ENCODE results near the gene CCL1. TPM values are rescaled to one million over a fixed set of nuclear protein-coding genes. Genes with fewer than 3 reads are reported as not detected.

Gene CCL1
- total RNA-seq, 1 experiment from 2014 or later = not detected

DNA sequence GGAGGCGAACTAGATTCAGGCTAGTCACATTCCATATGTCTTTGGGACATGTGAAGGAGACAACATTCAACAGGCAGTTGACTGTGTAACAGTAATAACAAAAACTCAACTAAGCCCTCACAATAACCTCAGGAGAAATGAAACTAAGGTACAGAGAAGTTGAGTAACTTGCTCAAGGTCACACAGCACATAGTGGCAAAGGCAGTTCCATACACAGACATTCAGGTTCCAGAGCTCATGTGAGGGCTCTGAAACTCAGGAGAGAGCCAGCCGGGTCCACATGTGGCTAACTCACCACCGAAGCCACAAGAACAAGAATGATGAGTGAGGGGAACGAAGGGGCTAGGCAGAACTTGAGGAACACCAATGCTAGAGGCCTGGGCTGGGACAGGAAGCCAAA lies 46.3 kb upstream of the CCL1 start (continued):
- TF ChIP-seq, protein P1, sequence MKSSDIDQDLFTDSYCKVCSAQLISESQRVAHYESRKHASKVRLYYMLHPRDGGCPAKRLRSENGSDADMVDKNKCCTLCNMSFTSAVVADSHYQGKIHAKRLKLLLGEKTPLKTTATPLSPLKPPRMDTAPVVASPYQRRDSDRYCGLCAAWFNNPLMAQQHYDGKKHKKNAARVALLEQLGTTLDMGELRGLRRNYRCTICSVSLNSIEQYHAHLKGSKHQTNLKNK (CRISPR knock-in tag; IDR thresholded peaks at IDR 0.05) = no peak
- TF ChIP-seq EMX1 (CRISPR knock-in tag; IDR thresholded peaks at IDR 0.05) = no peak

DNA sequence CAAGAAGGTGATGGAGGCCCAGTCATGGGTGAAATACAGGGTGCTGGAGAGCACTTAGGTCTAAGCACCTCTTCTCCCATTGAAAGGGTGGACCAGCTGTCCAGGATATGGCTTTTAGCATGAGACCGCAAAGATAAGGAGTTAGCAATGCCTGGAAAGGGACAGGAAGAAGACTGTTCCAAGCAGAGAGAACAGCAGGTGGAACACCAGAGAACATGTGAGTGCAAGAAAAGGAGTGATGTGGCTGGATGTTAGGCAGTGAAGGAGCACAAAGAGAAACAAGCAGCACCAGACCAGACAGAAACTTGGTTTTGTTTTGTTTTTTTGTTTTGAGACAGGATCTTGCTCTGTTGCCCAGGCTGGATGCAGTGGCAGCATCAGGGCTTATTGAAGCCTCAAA lies 45.4 kb upstream of the CCL1 start:
- ATAC-seq (no peak), DNase-seq (ENCODE audit: low spot score) (no peak)
- ChIA-PET CTCF (no interaction called here), POLR2A (no interaction called here)
- H3K27me3 Mint-ChIP-seq (ENCODE audit: low read depth) = peaks cover 73% of the 10 kb centered on the region
- H3K4me3 Mint-ChIP-seq = no peak overlapping the region
- H3K36me3 Mint-ChIP-seq = no peaks in the 10 kb centered on the region
- H3K27ac Mint-ChIP-seq = no peak overlapping the region
- TF ChIP-seq, protein P2, sequence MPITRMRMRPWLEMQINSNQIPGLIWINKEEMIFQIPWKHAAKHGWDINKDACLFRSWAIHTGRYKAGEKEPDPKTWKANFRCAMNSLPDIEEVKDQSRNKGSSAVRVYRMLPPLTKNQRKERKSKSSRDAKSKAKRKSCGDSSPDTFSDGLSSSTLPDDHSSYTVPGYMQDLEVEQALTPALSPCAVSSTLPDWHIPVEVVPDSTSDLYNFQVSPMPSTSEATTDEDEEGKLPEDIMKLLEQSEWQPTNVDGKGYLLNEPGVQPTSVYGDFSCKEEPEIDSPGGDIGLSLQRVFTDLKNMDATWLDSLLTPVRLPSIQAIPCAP (CRISPR knock-in tag; IDR thresholded peaks at IDR 0.05) = no peak
- TF ChIP-seq PRRX2 (CRISPR knock-in tag; IDR thresholded peaks at IDR 0.05) (no peak), NR1H2 (CRISPR knock-in tag; IDR thresholded peaks at IDR 0.05) (no peak), ZBTB21 (CRISPR knock-in tag; IDR thresholded peaks at IDR 0.05; ENCODE audit: borderline replicate concordance) (no peak), NFYB (CRISPR knock-in tag; conservative IDR thresholded peaks at IDR 0.05; ENCODE audit: low read depth) (no peak), ZNF416 (CRISPR knock-in tag; IDR thresholded peaks at IDR 0.05) (no peak), TP53 (CRISPR knock-in tag; IDR thresholded peaks at IDR 0.05) (no peak), ZNF671 (CRISPR knock-in tag; IDR thresholded peaks at IDR 0.05) (no peak)
- TF ChIP-seq, protein P3, sequence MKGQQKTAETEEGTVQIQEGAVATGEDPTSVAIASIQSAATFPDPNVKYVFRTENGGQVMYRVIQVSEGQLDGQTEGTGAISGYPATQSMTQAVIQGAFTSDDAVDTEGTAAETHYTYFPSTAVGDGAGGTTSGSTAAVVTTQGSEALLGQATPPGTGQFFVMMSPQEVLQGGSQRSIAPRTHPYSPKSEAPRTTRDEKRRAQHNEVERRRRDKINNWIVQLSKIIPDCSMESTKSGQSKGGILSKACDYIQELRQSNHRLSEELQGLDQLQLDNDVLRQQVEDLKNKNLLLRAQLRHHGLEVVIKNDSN (CRISPR knock-in tag; IDR thresholded peaks at IDR 0.05) = no peak
- TF ChIP-seq, protein P4, sequence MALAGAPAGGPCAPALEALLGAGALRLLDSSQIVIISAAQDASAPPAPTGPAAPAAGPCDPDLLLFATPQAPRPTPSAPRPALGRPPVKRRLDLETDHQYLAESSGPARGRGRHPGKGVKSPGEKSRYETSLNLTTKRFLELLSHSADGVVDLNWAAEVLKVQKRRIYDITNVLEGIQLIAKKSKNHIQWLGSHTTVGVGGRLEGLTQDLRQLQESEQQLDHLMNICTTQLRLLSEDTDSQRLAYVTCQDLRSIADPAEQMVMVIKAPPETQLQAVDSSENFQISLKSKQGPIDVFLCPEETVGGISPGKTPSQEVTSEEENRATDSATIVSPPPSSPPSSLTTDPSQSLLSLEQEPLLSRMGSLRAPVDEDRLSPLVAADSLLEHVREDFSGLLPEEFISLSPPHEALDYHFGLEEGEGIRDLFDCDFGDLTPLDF (CRISPR knock-in tag; IDR thresholded peaks at IDR 0.05) = no peak
- TF ChIP-seq, protein P5, sequence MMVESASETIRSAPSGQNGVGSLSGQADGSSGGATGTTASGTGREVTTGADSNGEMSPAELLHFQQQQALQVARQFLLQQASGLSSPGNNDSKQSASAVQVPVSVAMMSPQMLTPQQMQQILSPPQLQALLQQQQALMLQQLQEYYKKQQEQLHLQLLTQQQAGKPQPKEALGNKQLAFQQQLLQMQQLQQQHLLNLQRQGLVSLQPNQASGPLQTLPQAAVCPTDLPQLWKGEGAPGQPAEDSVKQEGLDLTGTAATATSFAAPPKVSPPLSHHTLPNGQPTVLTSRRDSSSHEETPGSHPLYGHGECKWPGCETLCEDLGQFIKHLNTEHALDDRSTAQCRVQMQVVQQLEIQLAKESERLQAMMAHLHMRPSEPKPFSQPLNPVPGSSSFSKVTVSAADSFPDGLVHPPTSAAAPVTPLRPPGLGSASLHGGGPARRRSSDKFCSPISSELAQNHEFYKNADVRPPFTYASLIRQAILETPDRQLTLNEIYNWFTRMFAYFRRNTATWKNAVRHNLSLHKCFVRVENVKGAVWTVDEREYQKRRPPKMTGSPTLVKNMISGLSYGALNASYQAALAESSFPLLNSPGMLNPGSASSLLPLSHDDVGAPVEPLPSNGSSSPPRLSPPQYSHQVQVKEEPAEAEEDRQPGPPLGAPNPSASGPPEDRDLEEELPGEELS (CRISPR knock-in tag; IDR thresholded peaks at IDR 0.05) = no peak
- TF ChIP-seq, protein P6, sequence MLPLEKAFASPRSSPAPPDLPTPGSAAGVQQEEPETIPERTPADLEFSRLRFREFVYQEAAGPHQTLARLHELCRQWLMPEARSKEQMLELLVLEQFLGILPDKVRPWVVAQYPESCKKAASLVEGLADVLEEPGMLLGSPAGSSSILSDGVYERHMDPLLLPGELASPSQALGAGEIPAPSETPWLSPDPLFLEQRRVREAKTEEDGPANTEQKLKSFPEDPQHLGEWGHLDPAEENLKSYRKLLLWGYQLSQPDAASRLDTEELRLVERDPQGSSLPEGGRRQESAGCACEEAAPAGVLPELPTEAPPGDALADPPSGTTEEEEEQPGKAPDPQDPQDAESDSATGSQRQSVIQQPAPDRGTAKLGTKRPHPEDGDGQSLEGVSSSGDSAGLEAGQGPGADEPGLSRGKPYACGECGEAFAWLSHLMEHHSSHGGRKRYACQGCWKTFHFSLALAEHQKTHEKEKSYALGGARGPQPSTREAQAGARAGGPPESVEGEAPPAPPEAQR (CRISPR knock-in tag; IDR thresholded peaks at IDR 0.05) = no peak
- TF ChIP-seq, protein P7, sequence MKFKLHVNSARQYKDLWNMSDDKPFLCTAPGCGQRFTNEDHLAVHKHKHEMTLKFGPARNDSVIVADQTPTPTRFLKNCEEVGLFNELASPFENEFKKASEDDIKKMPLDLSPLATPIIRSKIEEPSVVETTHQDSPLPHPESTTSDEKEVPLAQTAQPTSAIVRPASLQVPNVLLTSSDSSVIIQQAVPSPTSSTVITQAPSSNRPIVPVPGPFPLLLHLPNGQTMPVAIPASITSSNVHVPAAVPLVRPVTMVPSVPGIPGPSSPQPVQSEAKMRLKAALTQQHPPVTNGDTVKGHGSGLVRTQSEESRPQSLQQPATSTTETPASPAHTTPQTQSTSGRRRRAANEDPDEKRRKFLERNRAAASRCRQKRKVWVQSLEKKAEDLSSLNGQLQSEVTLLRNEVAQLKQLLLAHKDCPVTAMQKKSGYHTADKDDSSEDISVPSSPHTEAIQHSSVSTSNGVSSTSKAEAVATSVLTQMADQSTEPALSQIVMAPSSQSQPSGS (CRISPR knock-in tag; IDR thresholded peaks at IDR 0.05; ENCODE audit: borderline replicate concordance, low read depth) = no peak
- TF ChIP-seq, protein P8, sequence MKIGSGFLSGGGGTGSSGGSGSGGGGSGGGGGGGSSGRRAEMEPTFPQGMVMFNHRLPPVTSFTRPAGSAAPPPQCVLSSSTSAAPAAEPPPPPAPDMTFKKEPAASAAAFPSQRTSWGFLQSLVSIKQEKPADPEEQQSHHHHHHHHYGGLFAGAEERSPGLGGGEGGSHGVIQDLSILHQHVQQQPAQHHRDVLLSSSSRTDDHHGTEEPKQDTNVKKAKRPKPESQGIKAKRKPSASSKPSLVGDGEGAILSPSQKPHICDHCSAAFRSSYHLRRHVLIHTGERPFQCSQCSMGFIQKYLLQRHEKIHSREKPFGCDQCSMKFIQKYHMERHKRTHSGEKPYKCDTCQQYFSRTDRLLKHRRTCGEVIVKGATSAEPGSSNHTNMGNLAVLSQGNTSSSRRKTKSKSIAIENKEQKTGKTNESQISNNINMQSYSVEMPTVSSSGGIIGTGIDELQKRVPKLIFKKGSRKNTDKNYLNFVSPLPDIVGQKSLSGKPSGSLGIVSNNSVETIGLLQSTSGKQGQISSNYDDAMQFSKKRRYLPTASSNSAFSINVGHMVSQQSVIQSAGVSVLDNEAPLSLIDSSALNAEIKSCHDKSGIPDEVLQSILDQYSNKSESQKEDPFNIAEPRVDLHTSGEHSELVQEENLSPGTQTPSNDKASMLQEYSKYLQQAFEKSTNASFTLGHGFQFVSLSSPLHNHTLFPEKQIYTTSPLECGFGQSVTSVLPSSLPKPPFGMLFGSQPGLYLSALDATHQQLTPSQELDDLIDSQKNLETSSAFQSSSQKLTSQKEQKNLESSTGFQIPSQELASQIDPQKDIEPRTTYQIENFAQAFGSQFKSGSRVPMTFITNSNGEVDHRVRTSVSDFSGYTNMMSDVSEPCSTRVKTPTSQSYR (CRISPR knock-in tag; IDR thresholded peaks at IDR 0.05) = no peak
- H3K4me1 Mint-ChIP-seq = peaks cover 28% of the 10 kb centered on the region
- no peaks in the 10 kb centered on the region for H3K9me3 Mint-ChIP-seq

Data from WTC11 (cell line).